ENCODE measurements around the gene RTL1.

RTL1 gene

DNA sequence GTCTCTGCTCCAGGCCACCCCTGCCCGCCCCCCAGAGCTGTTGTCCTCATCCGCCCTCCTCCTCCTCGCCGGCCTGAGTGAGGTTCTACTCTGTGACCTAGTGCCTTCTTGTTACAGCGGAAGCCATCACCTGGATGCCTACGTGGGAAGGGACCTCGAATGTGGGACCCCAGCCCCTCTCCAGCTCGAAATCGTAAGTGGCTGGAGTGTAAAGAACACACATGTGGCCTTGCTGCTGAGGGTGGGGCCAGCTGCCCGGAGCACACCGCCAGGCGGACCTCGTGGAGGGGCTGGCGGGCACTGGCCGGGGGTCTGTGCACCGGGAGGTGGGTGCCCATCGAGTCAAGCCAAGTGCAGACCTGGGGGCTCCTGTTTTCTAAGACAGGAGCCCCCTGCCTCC is 58.2 kb downstream of the RTL1 start:
- DNase-seq, result no peak

DNA sequence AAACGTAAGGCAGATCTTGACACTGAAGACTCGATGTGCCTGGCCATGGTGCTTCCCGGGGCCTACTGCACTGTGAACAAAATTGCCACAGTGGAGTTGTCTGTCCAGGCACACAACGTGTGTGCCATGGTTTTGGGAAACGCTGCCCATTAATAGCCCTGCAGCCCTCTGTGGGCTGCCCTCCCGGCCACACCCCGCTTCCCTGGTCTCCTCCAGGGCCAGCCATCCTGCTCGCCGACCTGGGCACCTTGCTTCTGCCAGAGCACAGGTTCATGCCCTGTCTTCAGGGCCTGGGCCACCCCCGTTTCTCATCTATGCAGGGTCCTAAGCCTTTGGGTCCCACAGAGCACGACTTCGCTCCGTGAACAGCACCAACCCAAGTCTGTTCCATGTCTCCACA is 58.7 kb downstream of the RTL1 start:
- DNase-seq, result no peak

DNA sequence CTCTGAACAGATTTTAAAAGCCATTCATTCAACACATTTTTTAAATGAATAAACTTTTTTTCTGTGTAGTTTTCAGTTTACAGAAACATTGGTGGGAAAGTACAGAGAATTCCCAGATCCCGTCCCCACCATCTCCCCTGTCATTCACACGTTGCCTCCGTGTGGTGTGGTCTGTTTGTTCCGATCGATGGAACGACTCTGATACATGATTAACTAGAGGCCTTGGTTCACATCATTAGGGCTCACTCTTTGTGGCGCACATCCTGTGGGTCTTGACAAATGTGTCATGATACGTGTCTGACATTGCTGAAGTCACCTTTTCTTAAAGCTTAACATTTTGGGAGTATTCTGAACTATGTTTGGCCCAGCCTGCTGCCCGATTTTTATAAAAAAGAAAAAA is 59.1 kb downstream of the RTL1 start:
- no peak for DNase-seq

DNA sequence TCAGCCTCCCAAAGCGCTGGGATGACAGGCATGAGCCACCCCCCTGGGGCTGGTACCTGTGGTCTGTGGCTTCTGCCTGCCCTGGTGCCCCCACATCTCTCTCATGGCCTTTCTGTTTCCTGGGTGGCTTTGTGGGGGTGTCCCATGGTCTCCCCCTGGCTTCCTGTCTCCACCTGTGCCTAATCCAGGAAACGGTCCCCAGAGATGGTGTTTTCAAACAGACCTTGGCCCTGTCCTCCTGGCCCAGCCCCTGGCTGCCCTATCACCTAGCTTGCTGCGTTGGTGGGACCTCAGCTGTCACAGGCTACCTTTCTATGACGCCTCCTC is 59.5 kb downstream of the RTL1 start:
- no peak for DNase-seq

DNA sequence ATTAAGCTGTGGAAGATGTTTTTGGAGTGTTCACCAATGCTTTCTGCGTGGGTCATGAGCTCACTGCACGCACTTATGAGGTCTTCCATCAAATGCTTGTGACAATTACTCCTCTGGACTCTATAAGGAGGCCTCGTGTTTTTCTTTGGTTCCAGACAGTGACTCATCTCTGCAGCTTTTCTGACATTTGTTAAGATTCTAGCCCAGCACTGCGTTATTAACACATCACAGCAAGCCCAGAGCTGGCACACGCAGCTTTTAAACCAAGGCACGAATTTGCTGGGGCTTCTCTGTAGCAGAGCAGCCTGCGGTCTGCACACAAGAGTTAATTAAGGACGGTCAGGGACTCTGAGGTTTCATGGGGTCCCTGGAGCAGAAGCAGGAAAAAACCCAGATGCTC is 60.7 kb downstream of the RTL1 start:
- DNase-seq, result no peak

DNA sequence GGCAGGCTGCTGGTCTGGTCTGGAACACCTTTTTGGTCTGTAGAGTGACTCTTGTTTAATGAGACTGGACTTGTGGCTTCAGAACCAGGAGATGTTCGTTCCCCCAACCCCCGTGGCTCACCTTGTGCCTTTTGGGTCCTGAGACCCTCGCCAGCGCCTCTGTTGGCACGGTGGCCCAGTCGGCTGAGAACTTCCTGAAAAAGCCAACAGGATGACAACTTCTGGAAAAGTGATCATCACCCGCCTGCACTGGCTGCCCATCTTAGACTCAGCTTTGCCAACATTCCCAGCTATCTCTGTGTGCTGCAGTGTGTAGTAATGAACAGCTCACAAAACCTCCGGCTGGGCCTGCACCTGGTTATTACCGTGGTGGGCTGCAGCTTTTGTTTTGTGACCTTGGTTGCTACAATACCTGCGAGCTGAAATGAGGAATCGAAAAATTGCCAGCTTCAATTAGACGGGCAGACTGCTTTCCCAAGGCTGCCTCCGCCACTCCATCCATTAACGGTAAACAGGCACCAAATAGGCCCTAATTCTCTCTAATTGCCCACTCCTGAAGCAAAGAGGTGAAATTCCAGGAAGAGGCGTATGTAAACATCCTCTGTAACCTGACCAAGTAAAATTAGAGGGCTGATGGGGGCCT is 61.6 kb downstream of the RTL1 start:
- DNase-seq, result no peak

DNA sequence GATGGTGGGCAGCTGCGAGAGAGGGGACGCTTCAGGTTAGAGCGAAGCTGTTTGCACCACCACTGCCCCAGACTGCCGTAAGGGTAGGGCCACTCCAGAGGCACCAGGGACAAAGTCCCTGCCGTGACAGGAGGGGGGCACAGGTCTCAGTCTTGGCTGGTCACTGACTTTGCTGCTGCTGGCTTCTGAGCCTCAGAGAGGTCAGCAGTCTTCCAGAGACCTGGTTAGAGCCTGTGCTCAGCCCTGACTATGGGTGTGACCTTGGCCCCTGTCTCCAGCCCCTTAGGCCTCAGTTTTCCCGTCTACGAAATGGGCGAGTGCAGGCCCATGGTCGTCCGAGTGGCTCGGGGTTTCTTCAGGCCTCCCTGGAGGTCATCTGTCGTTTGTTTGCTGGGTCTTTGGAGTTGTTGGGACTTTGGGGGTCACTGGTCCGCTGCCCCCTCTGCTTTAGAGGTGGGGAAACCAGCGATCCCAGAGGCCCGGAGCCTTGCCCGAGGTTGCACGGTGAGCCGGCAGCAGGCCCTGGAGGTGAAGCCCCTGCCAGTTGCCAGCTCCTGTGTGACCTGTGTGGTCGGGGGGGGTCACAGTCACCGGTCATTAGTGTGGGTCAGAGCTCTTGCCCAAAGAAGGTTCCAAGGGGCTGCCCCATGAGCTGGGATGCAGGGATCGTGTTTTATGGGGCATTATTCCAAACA is 62.3 kb downstream of the RTL1 start:
- no peak for DNase-seq

DNA sequence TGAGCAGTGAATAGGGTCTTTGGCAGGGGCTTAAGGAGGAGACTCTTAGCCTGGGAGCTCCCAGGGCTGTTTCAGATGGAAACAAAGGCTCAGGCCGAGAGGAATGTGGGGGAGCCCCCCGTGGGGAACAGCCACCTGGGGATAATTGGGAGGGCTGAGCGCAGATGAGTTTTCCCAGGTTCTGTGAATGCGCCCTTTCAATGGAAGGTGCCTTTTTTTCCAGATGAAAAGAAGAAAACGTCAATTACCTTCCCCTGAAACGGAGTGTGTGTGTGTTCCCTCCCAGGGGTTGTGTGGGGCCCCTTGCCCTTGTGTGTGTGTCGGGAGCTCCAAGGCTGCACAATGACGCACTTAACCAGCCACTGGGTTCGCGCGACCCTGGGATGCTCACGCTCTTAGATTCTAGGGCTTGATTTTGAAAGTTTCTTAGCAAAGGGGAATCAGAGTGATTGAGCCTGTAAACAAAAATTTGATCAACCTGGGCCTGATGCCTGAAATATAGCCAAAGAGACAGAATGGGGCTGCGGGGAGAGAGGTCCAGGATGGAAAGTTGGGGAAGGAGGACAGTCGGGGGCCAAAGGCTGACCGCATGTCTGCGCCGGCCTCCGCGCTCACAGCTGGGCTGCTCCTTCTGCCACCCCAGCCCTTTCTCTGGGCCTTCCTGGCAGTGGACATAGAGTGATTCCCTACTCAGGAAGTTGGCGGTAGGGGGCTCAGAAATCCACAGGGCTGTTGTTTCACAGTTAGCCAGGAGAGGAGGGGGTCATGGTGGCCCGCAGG is 63.0 kb downstream of the RTL1 start:
- no peak for DNase-seq

DNA sequence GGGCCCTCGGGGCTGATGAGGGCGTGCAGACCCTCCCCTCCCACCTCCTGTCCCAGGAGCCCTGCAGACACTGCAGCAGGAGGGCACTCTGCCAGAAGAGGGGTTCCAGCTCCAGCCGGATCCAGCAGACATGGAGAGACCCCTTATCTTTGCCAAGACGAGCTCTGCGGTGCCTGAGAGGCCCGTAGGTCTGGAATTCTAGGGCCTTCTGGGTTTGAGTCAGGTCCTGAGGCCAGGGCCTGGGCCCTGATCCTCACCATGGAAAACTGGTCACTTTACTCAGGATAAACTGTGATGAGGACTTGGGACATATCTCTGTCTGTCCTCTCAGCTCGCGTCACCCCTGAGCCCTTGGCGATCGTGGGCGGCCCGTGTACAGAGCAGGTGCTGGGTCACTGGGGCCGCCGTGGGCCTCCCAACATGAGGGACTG is 63.8 kb downstream of the RTL1 start:
- DNase-seq, result no peak

DNA sequence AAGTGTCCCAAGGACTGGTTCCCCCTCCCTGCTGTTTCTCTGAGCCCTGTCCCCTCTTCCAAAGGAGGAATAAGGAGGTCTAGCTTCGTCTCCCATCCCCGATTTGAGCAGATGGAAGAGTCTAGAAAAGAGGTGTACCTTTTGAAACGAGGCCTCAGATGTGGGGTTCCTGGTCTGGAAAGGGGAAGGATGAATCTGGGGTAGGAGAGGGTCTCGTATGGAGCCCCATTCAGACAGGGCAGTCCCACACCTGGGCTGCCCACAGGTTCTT is 64.3 kb downstream of the RTL1 start:
- no peak for DNase-seq

DNA sequence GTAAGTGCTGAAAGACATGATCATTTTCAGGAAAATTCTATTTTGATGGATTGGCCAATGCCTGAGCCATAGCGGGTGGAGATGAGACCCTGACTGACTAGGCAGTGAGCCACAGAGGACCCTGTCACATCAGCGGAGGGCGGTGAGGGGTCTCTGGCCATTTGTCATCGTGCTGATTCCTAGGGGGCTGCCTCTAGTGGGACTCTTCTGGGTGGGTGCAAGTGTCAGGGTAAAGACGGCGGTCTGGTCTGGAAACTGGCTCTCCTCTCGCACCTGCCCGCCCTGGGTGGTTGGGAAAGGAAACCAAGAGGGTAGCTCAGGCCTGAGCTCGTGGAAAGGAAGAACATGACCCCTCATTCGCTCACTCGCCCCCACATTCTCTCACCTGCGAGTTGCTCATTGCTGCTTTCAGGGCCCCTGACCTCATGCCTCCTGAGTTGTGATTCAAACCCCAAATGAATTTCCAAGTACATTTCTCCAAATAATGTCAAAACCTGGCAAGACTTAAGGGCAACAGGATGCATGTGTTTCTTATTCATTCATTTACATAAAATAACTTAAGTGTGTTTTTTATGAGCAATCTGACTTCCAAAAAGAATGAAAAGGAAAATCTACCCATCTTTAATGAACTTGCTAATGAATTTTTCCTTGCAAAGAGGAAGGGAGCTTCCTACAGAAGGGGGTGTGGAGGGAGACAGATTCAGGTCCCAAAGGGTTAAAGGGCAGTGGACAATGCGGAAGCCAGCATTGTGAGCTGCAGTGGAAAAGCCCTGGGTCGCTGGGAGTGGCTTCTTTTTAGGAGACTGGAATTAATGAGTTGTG is 64.8 kb downstream of the RTL1 start:
- no peak for DNase-seq

DNA sequence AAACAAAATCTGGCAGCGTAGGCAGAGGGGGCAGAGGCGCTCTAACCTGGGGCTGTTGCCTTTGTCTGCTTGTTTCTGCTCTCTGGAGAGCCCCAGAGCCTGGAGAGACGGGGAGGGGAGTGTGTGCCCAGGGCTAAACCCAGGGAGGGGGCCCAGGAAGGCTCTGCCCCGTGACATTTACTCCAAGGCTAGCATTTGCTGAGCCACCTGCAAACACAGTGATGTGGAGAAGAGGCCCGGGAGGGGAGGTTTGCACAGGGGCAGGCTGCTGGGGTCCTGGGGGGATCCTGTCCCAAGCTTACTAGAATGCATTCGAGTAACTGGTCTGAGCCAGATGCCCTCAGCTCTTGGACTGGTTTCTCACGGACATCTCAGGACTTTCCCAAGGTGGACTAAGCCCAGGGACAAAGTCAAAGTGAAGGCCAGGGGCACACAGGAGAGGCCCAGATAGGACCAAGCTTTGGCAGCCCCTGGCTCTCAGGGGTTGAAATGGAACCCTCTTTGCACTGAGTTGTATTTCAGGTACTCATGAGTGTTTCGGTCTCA is 65.6 kb downstream of the RTL1 start:
- no peak for DNase-seq

DNA sequence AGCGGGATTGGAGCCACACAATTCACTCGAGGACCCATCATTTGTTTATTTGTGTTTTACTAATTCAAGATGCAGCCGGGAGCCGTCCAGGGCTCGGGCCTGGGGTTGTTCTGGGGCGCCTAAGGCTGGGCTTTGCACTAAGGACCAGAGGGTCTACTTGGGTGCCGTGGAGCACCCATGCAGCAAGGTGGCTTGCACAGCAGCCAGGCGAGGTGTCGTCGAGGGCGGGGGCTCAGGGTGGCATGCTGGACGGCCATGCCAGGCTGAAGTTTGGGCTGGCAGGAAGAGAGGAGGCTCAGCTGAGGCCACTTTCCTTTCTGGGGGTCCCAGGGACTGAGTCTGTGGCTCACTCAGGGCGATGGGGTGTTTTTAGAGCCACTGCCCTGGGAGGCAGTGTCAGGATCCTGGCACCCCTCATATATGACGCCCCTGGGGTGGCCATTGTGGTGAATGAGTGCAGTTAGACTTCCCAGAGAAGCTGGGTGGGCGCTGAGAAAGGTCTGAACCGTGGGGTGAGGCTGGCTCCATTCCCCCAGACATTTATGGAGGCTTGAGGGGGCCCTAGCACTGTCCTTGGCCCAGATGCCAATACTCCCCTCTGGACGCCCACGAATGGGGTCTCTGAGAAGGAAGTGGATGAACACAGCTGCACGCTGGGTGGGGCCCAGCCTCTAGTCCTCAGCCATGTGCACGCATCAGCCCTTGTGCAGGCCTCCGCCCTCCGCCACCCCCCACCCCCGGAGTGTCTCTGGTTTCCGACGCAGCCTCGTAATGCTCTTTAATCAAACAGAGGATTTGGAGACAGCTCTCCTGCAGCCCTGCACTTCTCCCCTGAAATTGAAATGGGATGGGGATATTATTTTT is 66.3 kb downstream of the RTL1 start:
- DNase-seq, result no peak

DNA sequence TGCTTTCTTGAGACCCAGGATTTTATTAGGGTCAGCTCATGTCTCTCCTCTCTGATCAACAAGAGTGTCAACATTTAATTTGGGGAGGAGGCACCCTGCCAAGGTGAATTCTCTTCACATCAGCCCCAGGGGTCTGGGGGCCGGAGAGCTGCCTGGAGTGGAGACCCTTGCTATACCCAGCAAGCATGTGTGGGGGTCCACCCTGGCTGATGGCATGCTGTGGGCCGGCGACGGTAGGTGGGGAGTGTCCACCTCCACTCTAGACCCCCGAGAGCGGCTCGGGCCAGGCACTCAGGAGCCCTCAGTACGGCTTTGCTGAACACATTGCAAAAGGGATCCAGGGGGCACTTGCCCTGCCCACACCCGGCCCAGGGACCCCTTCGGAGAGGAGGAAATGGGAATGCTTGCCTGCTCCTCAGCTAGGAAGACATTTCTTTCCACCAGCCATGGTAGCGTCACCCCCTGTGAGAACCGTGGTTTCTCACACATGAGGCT is 67.2 kb downstream of the RTL1 start:
- no peak for DNase-seq

DNA sequence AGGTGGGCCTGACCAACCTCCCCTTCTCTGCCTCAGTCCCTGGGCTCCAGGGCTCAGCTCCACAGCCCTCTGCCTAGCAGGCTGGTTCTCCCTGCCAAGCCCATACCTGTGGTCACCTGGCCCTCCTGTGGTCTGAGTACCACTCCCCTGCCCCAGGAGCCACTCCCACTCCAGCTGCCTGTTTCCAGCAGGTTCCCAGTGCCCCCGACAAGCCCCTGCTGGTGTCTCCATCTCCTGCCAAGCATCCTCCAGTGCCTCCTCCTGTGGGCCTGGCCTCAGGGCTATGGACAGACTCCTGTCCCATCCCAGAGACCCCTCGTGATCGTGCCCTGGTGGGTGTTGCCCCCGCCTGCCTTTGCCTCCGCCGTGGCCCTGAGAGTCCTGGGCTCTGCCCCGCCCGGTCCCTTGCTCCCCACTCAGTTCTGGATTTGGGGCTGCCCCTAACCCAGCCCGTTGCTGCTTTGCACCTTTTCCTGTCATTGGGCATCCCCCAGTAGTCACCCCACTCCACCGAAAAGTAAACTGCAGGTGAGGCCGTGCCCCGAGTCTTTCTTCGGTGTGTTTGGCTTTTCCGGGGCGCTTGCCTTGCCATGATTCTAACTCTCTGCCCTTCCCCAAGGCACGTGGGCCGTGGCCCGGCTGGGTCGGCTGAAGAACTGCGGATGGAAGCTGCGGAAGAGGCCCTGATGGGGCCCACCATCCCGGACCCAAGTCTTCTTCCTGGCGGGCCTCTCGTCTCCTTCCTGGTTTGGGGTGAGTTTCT is 67.8 kb downstream of the RTL1 start:
- no peak for DNase-seq

DNA sequence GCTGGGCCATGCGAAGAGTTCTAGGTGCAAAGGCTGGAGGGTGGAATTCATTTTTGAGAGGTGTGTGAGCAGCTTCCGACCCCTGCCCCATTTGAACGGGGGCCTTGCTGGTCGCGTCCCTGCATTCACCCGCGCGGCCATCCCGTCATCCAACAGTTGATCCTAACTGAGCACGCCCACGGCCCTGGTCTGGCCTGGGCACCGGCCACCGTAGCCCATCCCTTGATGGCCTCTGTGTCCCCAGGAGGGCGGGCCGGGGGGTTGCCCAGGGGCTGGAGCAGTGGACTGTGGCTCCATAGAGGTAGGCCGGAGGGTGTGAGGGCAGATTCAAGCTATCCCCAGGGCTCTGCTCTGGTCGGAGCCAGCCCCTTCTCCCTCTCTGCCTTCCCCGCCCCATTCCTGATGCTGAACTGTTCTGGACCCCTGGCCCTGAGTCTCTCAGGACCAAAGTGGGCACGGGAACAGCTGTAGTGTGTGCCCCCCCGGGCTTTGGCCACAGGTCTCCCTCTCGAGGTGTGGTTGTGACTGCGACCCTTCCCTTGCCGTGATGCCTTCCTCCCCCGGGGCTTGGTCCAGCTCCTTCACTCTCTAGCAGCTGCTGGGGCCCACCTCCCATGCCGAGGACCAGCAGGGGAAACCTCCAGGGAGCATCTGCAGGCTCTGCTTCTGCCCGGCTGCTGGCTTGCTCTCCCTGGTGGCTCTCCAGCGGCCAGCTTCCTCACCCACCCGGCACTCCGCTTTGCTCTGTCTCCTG is 68.6 kb downstream of the RTL1 start:
- DNase-seq, result no peak

DNA sequence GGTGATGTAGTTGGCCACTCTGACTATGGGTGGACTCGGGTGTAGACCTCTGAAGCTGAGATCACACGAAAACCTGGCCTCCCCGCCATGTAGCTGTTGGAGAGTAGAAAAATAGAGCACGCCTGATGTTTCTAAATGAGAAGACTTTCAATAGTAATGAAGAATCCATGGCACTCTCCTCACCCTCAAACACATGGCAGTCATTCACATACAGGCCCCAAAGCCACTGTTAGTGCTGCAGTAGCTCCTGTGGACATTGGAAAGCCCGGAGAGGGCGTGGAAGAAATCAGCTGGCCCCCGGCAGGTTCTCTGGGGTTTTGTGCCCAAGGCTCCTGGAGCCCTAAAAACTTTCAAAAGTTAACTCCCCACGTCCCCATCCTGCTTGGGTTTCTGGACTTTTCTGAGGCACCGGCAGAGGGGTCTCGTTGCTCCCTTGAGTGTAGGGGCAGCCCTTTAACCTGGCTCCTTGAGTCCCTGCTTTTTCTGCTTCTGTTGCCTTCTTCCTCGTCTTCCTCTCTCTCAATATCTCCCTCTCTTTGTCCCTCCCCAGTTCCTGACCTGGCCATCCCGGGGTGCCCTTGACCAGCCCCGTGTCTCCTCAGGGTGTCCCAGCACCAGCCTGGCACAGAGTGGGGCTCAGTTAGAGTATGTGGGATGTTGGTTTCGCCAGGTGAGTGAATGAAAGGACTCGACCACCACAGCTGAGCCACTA is 69.3 kb downstream of the RTL1 start:
- DNase-seq, result no peak

DNA sequence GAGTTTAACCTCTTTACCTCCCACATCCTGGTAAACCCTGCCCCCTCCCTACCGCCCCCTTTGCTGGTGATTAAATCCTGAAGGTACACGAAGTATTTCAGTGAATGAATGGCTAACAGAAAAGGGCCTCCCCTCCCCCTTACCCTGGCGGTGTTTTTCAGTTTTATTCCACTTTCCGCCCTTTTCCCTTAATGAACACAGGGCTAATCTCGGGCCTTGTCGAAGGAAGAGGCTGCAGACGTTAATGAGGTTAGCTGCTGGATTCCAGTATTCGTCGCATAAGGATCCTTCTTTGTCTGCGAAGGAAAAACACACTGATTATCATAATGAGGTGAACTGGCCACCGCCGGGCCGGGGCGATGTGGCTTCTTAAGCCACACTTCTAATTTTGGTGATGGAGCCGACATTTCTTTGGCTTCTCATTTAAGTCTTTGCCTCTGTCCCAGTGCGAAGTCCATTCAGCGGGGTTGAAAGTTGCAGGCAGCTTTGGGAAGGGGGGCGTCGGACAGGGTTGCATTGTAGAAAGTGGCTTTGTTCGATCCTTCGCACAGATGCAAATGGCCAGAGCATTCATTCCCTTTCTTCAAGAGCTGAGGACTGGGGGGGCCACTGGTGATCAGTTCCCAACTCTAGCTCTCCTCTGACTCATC is 71.1 kb downstream of the RTL1 start:
- DNase-seq, result no peak

DNA sequence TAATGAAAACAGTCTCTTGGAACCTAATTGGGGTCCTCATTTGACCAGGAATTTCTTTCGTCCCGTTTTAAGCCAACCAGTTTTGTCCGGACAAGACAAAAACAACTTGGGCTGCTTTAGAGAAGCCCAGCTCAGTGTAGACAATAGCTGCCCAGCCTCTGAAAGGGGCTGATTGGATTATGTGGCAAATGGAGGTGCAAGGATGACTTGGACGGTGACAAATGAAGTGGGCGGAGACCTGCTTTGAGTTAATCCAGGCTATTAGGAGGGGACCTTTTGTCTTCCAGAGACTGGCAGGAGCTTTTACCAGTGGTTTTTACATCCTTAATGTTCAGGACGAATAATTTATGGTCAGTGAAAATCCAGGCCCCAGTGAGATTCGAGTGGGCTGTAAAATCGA is 72.8 kb downstream of the RTL1 start:
- DNase-seq, result no peak
